Daoy (cell line): ENCODE data around the gene TBCEL. TPM values are rescaled to one million over a fixed set of nuclear protein-coding genes. Genes with fewer than 3 reads are reported as not detected.
"Not testable (repeated sequence)": the region's sequence is repeated elsewhere in the genome, so short reads cannot be mapped to it uniquely, and the experiment has no call there.

Experiments used
- DNase-seq: peaks from one replicate; pipeline ENCODE4 v3.0.0-alpha.2; 2015; ENCODE audit warnings: low read depth
- total RNA-seq: library from RNA; depleted of rRNA; stranded (reverse); fragments of >200 nt; shearing (Covaris generic); gene quantifications from 2 replicates; pipeline ENCODE4 v1.2.3, GENCODE V29; 2014

Gene TBCEL
- total RNA-seq, 1 experiment from 2014 or later: 11.2 TPM

GRCh38 chr11:121105481-121106195 lies 81.7 kb downstream of the TBCEL start:
- DNase-seq: no peak

- no peak for DNase-seq
Observed at GRCh38 chr11:121106812-121107211, 82.9 kb downstream of the TBCEL start.

GRCh38 chr11:121108413-121108812 lies 84.5 kb downstream of the TBCEL start:
- no peak for DNase-seq

GRCh38 chr11:121109471-121109870 lies 85.6 kb downstream of the TBCEL start:
- no peak for DNase-seq

GRCh38 chr11:121109916-121110586 lies 86.1 kb downstream of the TBCEL start:
- no peak for DNase-seq

GRCh38 chr11:121110871-121111724 lies 87.2 kb downstream of the TBCEL start:
- no peak for DNase-seq

- peak; percentile 74 for DNase-seq
Observed at GRCh38 chr11:121112498-121113455, 88.9 kb downstream of the TBCEL start.

- no peak for DNase-seq
Observed at GRCh38 chr11:121113611-121114010, 89.7 kb downstream of the TBCEL start.

- DNase-seq: not testable (repeated sequence)
Observed at GRCh38 chr11:121115024-121115423, 91.1 kb downstream of the TBCEL start.

- DNase-seq: no peak
Observed at GRCh38 chr11:121117788-121118187, 93.9 kb downstream of the TBCEL start.

GRCh38 chr11:121119440-121119839 lies 95.5 kb downstream of the TBCEL start:
- DNase-seq: no peak

GRCh38 chr11:121122328-121122727 lies 98.4 kb downstream of the TBCEL start:
- no peak for DNase-seq

- DNase-seq: no peak
Observed at GRCh38 chr11:121123496-121124069, 99.7 kb downstream of the TBCEL start.

- no peak for DNase-seq
Observed at GRCh38 chr11:121127809-121128208, 103.9 kb downstream of the TBCEL start.

GRCh38 chr11:121129362-121130340 lies 105.7 kb downstream of the TBCEL start:
- DNase-seq: no peak

- no peak for DNase-seq
Observed at GRCh38 chr11:121131656-121132055, 107.8 kb downstream of the TBCEL start.

- DNase-seq: no peak
Observed at GRCh38 chr11:121132211-121132976, 108.5 kb downstream of the TBCEL start.

GRCh38 chr11:121134741-121135312 lies 110.9 kb downstream of the TBCEL start:
- DNase-seq: peak; percentile 27

GRCh38 chr11:121137005-121137404 lies 113.1 kb downstream of the TBCEL start:
- no peak for DNase-seq
